A673 (cell line): ENCODE results near the gene FAAP20. TPM values are rescaled to one million over a fixed set of nuclear protein-coding genes. Genes with fewer than 3 reads are reported as not detected.

Source experiments
- BruUV-seq: library from RNA; stranded (reverse); fragments of 400-500 nt; replicated peaks from 2 replicates; lab custom pipeline; 2021; lab: Mats Ljungman, UMichigan
- CTCF ChIA-PET: fragments of 300-600 bp; sonication (Branson Sonifier 250); formaldehyde crosslinking; loops from one replicate; lab custom pipeline; 2022; ENCODE audit warnings: antibody characterized with exemption; lab: Charles Lee
- POLR2A ChIA-PET: fragments of 300-600 bp; sonication (Branson Sonifier 250); formaldehyde crosslinking; loops from one replicate; lab custom pipeline; 2022; ENCODE audit warnings: antibody characterized with exemption; ENCODE audit not compliant: low non-redundant PET; lab: Charles Lee
- DNase-seq: peaks from one replicate; pipeline ENCODE4 v3.0.0-alpha.2; 2015; ENCODE audit warnings: low spot score
- H3K27ac ChIP-seq: fragments of 200-600 bp; sonication (generic); 2 replicates; pipeline ENCODE4 v1.5.1; 2016; ENCODE audit warnings: mixed run types, low read depth, mild to moderate bottlenecking, mixed read lengths, antibody characterized with exemption, low read length; ENCODE audit not compliant: poor library complexity, severe bottlenecking
- H3K27me3 ChIP-seq: fragments of 200-600 bp; sonication (generic); replicated peaks from 2 replicates; pipeline ENCODE4 v1.6.1; 2017; ENCODE audit warnings: mixed run types, low read depth, mild to moderate bottlenecking, mixed read lengths, antibody characterized with exemption, low read length; ENCODE audit not compliant: insufficient read depth, poor library complexity
- H3K36me3 ChIP-seq: fragments of 200-600 bp; sonication (generic); 2 replicates; pipeline ENCODE4 v1.6.1; 2016; ENCODE audit warnings: mixed run types, mild to moderate bottlenecking, mixed read lengths, antibody characterized with exemption, low read length; ENCODE audit not compliant: insufficient read depth, poor library complexity, severe bottlenecking
- H3K4me1 ChIP-seq: fragments of 200-600 bp; sonication (generic); 2 replicates; pipeline ENCODE4 v1.6.1; 2017; ENCODE audit warnings: mixed run types, mild to moderate bottlenecking, mixed read lengths, antibody characterized with exemption, low read length; ENCODE audit not compliant: insufficient read depth, poor library complexity, severe bottlenecking
- H3K4me3 ChIP-seq: fragments of 200-600 bp; sonication (generic); 2 replicates; pipeline ENCODE4 v1.5.1; 2016; ENCODE audit warnings: low read depth, mixed run types, mild to moderate bottlenecking, mixed read lengths, low read length; ENCODE audit not compliant: poor library complexity, severe bottlenecking
- H3K9me3 ChIP-seq: fragments of 200-600 bp; sonication (generic); 2 replicates; pipeline ENCODE4 v1.6.1; 2016; ENCODE audit warnings: mixed run types, low read depth, mild to moderate bottlenecking, mixed read lengths, antibody characterized with exemption, low read length; ENCODE audit not compliant: poor library complexity, severe bottlenecking
- EZH2 ChIP-seq: fragments of 200-600 bp; sonication (generic); IDR thresholded peaks from 2 replicates; pipeline ENCODE4 v1.6.1; 2017; ENCODE audit warnings: borderline replicate concordance, low read depth, mild to moderate bottlenecking, mixed read lengths, antibody characterized with exemption, low read length; ENCODE audit not compliant: poor library complexity, severe bottlenecking
- intact Hi-C: fragments of 100-400 bp; cut with micrococcal nuclease; formaldehyde crosslinking; loops from one replicate; pipeline ENCODE4 v1.10.0; 2022; ENCODE audit not compliant: unreplicated experiment
- total RNA-seq: library from RNA; stranded (reverse); gene quantifications from 2 replicates; pipeline ENCODE4 v1.2.3, GENCODE V29; 2021
- TF ChIP-seq, protein P1 (sequence below): fragments of 300-800, 200-600 bp; sonication (generic); conservative IDR thresholded peaks from 2 replicates; pipeline ENCODE4 v1.5.1; 2017; ENCODE audit warnings: low read depth, mild to moderate bottlenecking, antibody characterized with exemption, low read length, moderate library complexity, mixed read lengths

Gene FAAP20
- total RNA-seq, 1 experiment from 2014 or later: 114 TPM

DNA sequence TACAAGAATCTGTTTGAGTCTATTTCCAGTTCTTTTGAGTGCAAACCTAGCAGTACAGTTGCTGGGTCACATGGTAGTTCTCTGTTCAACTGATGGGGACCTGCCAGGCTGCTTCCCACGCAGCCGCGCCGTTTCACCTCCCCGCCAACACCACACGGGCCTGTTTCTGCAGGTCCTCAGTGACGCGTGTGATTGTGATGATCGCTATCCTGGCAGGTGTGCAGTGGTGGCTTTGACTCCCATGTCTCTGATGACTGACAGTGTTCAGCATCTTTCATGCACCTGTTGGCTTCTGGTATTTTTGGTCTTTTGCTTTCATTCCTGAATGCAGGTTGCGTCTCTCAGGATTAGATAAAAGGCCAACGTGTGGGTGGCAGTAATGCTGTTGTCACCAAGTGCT lies 41.6 kb downstream of the FAAP20 start:
- ChIA-PET POLR2A (no interaction called here), CTCF (no interaction called here)
- intact Hi-C loops: no loop called here

DNA sequence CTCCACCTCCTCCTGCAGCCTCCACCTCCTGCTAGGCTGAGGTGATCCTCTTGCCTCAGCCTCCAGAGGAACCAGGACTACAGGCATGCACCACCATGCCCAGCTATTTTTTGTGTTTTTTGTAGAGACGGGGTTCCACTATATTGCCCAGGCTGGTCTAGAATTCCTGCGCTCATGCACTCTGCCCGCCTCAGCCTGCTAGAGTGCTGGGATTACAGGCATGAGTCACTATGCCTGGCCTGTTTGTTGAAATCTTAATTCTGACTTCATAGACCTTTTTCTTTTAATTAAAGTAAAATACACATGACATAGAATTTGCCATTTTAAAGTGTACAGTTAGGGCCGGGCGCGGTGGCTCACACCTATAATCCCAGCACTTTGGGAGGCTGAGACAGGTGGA lies 42.7 kb downstream of the FAAP20 start:
- H3K4me1 ChIP-seq: no peaks in the 10 kb centered on the region
- TF ChIP-seq EZH2: no peak
- TF ChIP-seq, protein P1, sequence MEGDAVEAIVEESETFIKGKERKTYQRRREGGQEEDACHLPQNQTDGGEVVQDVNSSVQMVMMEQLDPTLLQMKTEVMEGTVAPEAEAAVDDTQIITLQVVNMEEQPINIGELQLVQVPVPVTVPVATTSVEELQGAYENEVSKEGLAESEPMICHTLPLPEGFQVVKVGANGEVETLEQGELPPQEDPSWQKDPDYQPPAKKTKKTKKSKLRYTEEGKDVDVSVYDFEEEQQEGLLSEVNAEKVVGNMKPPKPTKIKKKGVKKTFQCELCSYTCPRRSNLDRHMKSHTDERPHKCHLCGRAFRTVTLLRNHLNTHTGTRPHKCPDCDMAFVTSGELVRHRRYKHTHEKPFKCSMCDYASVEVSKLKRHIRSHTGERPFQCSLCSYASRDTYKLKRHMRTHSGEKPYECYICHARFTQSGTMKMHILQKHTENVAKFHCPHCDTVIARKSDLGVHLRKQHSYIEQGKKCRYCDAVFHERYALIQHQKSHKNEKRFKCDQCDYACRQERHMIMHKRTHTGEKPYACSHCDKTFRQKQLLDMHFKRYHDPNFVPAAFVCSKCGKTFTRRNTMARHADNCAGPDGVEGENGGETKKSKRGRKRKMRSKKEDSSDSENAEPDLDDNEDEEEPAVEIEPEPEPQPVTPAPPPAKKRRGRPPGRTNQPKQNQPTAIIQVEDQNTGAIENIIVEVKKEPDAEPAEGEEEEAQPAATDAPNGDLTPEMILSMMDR: no peak
- POLR2A ChIA-PET: no interaction called here
- no peak overlapping the region for H3K4me3 ChIP-seq
- no TSS peak for BruUV-seq
- CTCF ChIA-PET: no interaction called here
- H3K9me3 ChIP-seq: no peaks in the 10 kb centered on the region
- intact Hi-C loops: no loop called here
- no peak for DNase-seq
- H3K27ac ChIP-seq: no peak overlapping the region
- no peaks in the 10 kb centered on the region for H3K27me3 ChIP-seq
- no peaks in the 10 kb centered on the region for H3K36me3 ChIP-seq

More for the DNA sequence above, 41.6 kb downstream of the FAAP20 start:
- no peak overlapping the region for H3K27ac ChIP-seq
- TF ChIP-seq EZH2: no peak
- TF ChIP-seq, protein P1: no peak
- no peaks in the 10 kb centered on the region for H3K27me3 ChIP-seq
- no peak overlapping the region for H3K4me3 ChIP-seq
- BruUV-seq: no TSS peak
- H3K36me3 ChIP-seq: no peaks in the 10 kb centered on the region
- H3K4me1 ChIP-seq: no peaks in the 10 kb centered on the region
- DNase-seq: no peak
- H3K9me3 ChIP-seq: no peaks in the 10 kb centered on the region

DNA sequence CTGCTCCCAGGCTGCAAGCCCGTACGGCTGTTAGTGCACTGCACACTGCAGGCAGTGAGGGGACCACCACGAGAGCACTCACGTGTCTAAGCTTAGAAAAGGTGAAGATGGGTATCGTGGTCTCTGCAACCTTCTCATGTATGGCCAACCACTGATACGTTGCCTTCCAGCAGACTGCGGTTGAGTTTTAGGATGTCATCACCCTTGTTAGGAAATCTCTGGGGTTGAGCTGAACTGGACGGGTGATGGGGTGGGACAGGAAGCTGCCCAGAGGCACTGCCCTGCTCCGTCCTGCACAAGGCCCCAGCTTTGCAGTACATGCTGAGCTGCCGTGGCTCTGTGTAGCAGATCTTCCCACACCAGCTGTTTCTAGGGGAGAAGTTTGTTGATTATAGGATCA lies 43.3 kb downstream of the FAAP20 start:
- intact Hi-C loops: no loop called here
- Histone ChIP-seq H3K27ac (no peak overlapping the region), H3K4me3 (no peak overlapping the region), H3K36me3 (no peaks in the 10 kb centered on the region), H3K9me3 (no peaks in the 10 kb centered on the region), H3K4me1 (no peaks in the 10 kb centered on the region), H3K27me3 (no peaks in the 10 kb centered on the region)
- CTCF ChIA-PET: no interaction called here
- POLR2A ChIA-PET: no interaction called here
- no TSS peak for BruUV-seq
- no peak for DNase-seq
- TF ChIP-seq, protein P1: no peak
- TF ChIP-seq EZH2: no peak
